ENCODE results near the gene BEST3.

- no peak for TF ChIP-seq CTCF (IDR thresholded peaks at IDR 0.05)
- TF ChIP-seq POLR2A (IDR thresholded peaks at IDR 0.05) = no peak
- TF ChIP-seq POLR2AphosphoS5 (IDR thresholded peaks at IDR 0.05) = no peak
Observed at GRCh38 chr12:69660164-69660863, 38.8 kb downstream of the BEST3 start.
